ENCODE results near the gene PODXL2.
"Not testable (repeated sequence)": the region's sequence is repeated elsewhere in the genome, so short reads cannot be mapped to it uniquely, and the experiment has no call there.

Gene PODXL2

DNA sequence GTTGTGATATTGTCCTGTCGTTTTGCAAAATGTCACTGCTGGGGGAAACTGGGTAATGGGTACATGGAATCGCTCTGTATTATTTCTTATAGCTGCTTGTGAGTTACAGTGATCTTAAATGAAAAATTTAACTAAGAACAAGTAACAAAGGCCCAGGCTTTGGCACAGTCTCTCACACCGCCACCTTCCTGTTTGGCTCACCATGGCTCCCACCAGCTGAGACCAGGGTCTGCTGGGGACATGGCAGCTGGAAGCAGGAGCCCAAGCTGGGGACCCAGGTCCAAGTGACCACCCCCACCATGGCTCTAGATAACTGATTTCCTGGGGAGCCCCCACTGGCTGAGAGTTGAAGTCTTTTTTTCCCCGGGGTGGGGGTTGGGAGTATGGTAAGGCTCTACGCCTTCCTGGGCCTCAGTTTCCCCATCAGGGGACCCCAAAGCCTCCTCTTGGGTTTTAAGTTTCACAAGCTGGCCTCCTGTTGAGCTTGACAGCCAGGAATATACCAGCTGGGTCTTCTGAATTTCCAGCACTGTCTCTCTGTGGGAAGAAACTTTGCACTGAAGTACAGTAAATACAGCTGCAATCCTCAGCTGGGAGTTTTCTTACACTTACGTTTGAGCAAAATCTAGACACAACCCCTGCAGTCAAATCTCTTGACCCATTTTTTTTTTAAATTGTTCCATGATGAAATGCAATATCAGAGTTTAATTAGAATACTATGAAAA, 69.9 kb downstream of the PODXL2 start:
- Histone ChIP-seq H3K27ac (peak overlapping the region in 16 of 21 experiments; percentile 6 to 87 (median 70)), H3K4me3 (no peak overlapping the region)

DNA sequence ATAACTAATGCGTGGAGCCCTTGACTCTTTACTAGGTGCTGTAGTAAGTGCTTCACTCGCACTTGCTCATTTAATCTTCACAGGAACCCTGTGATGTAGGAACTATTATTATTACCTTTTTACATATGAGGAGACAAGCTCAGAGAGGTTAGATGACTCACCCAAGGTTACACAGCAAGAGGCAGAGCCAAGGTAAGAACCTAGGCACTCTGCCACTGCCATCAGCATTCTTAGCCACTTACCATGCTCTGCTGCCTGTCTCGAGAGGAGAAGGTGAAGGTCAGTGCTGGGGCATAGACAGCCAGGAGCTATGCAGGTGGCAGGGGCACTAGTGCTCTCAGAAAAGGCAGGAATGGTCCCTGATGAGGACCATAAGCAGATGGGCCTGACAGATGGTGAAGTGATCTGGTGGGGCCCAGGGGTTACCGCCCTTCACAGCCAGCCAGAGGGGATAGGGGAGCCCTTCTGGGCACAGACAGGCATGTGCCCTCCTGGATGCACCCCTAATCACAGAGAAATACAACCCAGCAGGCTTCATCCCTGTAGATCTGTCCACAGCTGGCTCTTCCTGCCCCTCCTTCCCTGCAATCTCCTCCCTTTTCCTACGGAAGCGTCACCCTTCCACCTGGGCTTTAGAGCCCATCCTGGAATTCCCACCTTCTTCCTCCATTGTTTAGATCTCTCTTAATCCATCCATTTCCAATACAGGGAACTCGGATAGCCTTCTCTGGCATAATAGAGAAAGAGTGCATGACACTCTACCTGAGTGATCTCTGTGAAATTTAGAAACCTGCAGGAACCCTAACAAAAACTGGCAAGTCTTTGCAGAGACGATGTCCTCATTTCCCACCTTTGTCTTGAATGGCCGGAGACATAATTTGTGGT, 70.7 kb downstream of the PODXL2 start:
- H3K27ac ChIP-seq = peak overlapping the region in 7 of 21 experiments; percentile 7 to 83 (median 70)
- no peak overlapping the region for H3K4me3 ChIP-seq

DNA sequence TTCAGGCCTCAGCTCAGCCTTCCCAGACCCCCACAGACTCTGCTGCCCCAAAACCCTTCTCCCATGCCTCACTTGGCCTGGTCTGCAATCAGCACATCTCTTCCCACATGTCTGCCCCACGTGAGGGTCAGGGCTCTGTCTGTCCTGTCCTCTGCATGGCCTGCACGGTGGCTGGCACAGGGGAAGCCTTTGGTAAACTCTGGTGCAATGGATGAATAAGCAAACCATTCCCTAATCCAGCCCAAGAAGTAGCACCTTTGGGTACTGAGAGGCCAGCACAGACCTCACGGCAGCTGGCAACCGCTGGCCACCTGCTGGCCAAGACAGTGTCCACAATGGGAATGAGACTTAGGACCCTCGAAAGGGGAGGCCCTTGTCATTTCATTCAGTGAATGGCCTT, 71.4 kb downstream of the PODXL2 start:
- Histone ChIP-seq H3K27ac (peak overlapping the region in 2 of 21 experiments; percentile 22 to 70), H3K4me3 (no peak overlapping the region)

DNA sequence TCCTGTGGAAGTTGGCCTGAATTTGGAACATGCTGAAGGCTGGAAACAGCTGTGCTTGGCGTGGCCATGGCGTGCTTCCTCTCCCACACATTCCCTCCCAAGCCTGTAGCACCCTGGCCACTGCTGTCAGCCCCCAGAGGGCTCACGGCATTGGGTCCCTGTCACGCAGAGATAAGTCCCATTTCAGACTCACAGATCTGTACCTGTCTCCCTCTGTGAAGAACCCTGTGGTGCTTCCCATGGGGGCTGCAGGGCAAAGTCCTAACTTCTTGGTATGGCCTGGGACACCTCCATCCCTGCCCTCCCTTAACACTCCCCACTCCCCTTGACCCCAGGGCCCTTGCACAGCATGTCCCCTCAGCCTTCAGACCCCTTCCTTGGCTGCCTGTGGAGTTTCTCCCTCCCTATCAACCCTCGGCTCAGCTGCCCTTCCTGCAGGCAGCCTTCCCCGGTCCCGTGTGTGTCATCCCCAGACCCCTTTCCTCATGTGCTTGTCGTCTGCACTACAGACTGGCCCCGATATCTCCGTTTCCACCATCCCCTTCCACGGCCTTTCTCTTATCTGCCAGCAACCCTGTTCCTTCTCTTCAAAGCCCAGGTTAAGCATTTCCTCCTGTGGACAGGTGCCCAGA, 72.4 kb downstream of the PODXL2 start:
- no peak overlapping the region for H3K4me3 ChIP-seq
- peak overlapping the region in 2 of 21 experiments; percentile 21 to 75 for H3K27ac ChIP-seq

DNA sequence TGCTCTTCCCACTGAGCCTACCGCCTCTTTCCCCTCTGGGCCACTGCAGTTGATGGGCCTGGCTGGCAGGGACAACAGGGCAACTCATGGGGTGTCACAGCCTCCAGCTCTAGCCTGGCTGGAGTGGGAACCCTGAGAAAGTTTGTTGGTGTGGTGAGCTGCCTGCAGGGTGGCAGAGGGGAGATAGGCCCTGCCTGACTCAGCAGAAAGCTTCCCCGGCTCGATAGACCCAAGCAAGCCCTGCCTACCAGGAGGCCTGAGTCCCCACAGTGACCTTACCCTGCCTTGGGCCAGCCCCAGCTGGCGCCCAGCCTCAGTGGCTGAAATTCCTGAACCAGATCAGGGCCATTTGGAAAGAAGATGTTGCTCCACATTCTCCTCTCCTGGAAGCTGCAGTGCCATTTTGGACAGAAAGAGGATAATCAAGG, 73.2 kb downstream of the PODXL2 start:
- H3K27ac ChIP-seq = peak overlapping the region in 4 of 21 experiments; percentile 10 to 75 (median 28)

DNA sequence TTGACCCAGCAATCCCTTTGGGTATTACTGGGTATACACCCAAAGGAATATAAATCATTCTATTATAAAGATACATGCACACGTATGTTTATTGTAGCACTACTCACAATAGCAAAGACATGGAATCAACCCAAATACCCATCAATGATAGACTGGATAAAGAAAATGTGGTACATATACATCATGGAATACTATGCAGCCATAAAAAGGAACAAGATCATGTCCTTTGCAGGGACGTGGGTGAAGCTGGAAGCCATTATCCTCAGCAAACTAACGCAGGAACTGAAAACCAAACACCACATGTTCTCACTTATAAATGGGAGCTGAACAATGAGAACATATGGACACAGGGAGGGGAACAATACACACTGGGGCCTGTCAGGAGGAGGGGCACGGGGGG, 75.9 kb downstream of the PODXL2 start:
- not testable (repeated sequence) for H3K4me3 ChIP-seq, H3K27ac ChIP-seq

More for the DNA sequence above, 73.2 kb downstream of the PODXL2 start:
- no peak overlapping the region for H3K4me3 ChIP-seq

DNA sequence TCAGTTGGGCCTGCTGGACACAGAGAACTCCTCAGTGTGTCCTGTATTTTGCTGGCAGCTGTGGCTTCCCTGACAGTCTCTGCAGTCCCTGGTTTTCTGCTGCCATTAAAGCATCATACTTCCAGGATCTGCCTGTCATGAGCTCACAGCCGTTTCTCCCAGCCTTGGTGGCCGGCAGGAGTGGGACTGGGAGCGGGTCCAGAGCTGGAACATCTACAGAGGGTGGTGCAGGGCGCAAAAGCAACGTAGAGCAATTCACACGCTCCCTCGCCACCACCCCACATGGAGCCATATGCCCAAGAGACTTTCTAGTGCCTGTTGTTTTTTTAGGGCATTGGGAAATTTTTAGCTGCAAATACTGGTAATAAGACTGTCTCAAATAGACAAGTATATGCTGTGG, 77.3 kb downstream of the PODXL2 start:
- H3K4me3 ChIP-seq = no peak overlapping the region
- H3K27ac ChIP-seq = peak overlapping the region in 3 of 21 experiments; percentile 20 to 67 (median 20)

DNA sequence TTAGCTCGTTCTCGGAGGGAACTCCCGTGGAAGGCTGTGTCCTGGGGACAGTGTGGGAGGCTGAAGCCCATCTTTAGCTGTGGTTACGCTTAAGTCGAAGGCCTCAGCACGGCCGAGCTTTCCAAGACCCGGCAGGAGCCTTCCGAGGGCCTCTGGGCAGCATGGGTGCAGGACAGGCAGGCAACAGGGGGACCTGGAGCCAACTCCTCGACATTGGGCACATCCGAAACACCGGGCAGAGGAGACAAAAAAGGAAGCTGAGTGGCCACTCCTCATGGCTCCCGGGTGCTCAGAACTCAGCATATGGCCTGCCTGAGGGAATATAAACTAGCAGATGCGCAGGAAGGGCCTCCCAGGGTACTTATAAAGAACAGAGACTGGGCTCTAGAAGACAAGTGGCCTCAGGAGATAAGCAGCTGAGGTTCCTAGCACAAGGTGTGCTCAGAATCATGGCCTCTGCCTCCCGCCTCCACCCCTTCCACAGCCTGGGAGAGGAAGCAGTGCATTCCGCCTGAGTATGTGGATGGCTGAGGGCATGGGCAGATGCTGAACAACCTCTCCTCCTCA, 77.9 kb downstream of the PODXL2 start:
- H3K4me3 ChIP-seq = no peak overlapping the region
- peak overlapping the region in 12 of 21 experiments; percentile 2 to 76 (median 35) for H3K27ac ChIP-seq

DNA sequence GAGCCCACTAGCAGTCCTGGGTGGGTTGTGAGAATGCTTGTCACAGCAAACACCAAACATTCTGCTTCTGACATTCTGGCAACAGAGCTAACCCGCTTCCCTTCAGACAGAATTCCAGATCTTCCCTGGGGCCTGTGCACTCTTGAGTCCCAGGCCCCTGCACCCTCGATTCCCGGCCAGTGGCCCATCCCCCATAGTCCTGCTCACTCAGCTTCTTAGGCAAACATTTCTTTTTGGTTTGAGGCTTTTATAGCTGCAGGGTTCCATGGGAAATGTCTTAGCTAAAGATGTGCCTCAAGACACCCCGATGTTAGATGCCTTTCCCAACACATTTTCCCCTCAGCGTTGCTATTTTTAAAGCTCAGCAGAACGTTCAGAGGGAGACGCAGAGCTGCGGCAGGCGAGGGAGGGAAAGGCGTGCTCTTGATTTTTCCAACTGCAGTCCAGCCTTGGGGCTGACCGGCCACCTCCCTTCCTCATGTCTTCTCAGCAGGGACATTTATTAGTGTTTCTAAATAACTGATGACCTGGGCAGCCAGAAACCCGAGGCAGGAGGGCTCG, 78.9 kb downstream of the PODXL2 start:
- peak overlapping the region in 7 of 21 experiments; percentile 10 to 76 (median 41) for H3K27ac ChIP-seq
- no peak overlapping the region for H3K4me3 ChIP-seq

DNA sequence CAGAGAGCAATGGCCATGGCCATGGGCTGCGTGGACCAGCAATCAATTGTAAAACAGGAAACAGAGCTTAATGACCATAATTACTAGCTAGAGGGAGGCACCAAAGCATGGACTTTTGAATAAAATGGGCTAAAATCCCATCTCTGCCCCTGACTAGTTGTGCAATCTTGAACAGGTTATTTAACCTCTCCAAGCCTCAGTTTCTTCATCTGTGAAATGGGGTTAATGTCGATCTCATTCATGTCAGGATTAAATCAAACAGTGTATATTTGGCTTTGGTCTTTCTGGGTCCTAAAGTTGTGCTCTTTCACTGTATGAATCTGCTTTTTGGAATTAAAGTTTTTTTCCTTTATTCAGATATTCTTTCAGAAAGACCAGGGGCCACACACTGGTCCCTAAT, 79.9 kb downstream of the PODXL2 start:
- Histone ChIP-seq H3K4me3 (no peak overlapping the region), H3K27ac (peak overlapping the region in 4 of 21 experiments; percentile 4 to 56 (median 24))

DNA sequence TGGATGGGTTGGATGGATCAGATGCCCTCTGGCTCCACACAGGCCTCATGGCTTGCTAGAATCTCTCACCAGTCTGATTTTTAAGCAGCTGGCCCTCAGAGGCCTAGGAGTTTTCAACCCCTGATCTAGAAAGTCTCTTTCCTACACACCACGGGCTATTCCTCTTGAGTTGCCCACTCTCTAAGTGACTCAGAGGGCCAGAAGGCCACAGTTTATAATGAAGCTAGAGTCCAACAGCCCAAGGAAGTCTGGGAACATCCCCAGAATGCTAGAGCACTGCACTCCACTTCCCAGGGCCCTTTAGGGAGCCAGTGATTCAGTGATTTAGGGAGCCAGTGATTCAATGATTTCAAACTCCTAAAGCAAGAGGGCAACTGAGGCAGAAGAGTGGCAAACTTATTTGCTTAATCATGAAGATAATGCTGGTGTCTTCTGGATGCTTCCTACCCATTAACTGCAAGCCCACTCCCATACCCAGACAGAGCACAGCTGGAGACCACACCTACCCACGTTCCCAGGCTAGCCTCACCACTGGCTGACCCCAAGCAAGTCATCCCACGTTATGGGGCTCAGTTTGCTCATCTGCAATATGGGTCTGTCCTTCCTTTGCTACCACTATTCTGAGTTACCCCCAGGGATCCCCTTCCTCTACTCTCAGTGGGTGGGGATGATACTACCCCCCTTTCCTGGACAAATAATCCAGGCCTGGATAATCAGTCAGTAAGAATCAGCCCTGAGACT, 80.5 kb downstream of the PODXL2 start:
- H3K27ac ChIP-seq = peak overlapping the region in 3 of 21 experiments; percentile 4 to 37 (median 28)
- no peak overlapping the region for H3K4me3 ChIP-seq

DNA sequence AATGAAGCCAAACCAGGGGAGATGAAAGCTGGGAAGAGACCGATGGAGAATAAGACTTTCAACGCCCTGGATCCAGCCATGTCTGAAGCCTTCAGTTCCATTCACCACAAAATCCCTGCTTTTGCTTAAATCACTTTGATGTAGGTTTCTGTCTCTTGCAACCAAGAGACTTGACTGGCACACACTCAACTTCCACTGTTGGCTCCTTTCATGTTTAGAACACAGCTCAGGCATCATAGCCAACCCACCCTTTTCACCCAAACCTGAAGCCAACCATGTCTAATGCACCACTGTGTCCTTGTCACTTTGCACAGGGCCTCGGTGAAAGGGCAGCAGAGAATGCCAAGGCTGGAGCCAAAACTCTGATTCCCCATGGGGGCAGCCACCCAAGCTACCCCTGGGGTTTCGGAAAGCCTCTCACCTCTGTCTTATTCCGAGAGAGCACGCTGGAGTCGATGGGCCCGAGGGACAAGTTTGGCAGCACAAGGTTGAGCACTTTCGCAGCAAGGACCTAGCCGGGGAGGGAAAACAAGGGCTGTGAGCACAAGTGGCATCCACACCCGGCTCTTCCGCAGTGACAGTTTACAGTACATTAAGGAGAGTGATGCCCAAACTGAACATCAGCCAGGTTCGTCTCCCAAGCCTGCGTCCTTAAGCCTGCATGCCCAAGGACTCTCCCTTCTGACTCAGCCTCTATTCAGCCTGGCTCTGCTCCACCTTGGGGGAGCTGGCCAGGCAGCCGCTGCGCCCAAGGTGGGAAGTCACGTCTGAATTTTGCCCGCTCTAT, 81.4 kb downstream of the PODXL2 start:
- Histone ChIP-seq H3K4me3 (no peak overlapping the region), H3K27ac (no peak overlapping the region)

DNA sequence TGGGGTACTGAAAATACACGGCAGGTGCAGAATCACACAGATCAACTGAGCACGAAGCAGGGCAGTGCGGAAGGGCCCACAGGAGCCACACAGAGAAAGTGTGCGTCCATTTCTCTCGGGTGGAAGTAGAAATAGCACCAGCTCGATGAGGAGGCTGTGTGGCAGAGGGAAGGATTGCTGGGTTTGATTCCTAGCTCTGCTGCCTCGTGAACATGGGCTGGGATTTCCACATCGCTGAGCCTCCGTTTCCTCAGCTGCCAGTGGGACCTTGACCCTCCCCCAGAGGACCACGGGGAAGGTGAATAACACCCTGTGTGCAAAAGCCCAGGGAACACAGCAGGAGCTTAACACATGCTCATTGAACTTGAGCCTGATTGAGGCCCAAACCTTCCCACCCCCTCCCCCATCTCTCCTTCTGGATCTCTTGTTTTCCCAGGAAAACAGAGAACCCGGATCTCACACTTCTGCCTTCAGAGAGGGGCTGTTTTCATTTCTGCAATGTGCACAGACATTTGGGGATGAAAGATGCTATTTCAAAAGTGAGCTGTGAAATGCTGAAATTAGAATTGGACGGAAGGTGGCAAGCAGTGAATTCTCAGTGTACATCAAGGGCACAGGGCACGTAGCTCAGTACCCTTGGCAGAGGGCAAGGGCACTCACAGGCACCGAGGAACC, 82.2 kb downstream of the PODXL2 start:
- H3K4me3 ChIP-seq = no peak overlapping the region

DNA sequence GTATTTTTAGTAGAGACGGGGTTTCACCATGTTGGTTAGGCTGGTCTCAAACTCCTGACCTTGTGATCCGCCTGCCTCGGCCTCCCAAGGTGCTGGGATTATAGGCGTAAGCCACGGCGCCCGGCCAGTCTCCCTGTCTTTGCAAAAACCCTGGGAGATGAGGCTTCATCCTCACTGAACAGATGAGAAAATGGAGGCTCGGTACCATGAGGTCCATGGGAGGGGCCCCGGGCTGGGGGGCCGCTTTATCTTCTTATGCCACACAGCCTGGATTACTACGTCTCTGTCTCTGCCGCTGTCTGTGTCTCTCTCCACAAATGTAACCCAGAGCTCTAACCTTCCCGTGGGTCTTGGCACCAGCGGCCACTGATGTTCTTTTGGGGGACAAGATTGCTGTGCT, 82.9 kb downstream of the PODXL2 start:
- H3K27ac ChIP-seq = no peak overlapping the region
- no peak overlapping the region for H3K4me3 ChIP-seq

More for the DNA sequence above, 82.2 kb downstream of the PODXL2 start:
- H3K27ac ChIP-seq = no peak overlapping the region

DNA sequence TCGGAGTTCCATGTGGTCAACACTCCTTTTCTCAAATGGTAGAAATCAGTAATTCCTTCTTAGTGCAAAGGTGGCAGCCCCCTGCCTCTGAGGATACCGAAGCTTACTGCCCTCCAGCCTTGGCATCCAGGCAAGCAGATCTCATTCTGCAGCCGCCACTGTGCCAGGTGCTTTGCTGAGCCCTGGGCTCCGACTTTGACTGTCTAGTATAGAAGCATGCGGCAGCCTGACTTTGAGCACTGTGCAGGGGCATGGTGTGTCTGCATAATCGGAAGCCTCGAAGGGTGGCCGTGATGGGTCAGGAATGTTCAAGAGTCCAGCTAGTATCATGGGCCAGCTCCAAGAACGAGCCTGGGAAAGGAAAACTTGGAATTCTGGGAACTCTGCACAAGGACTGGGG, 83.5 kb downstream of the PODXL2 start:
- H3K27ac ChIP-seq = peak overlapping the region in 1 of 21 experiments; percentile 78

DNA sequence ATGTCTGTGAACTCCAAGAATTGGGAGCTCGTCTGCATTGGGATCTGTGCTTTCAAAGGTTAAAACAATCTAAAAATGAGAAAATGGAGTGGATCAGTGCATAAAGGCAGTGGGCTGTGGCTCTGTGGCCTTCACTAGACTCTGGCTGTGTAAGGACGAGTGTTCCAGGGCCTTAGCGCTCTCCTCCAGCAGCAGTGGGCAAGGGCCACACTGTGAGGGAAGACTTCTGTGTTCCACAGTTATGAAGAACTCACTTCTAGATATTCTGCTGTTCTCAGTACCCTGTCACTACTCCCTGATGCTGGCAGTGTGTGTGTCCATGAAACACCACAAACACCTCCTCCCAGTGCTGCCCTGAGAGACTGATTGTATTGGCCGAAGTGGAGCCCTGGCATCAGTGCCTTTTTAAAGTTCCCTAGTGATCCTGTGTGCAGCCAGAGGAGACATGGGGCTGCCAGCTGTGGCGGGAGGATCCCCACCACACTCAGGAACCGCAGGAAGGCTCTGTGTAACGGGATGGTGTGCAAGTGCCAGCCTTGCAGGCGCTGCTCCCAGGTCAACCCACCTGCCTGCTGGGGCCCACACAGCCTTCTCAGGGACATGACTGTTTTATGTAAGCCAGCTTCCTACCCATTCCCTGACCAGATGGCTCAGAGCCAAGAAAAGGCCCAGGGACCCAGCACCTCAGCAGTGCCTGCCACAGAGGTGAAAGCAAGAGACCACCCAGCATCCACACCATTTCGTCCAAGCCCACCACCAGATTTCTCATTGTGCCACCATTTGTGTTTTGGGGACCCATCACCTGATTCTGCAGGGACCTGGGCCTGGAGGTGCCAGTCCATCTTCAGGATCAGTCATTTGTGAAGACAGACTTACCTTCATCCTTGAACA, 84.1 kb downstream of the PODXL2 start:
- Histone ChIP-seq H3K4me3 (no peak overlapping the region), H3K27ac (peak overlapping the region in 7 of 21 experiments; percentile 8 to 78 (median 18))

More for the DNA sequence above, 83.5 kb downstream of the PODXL2 start:
- H3K4me3 ChIP-seq = no peak overlapping the region
